NCI-H1105 (cell line): ENCODE data around the gene ATP2B2.

Experiments
- DNase-seq: peaks from one replicate; lab custom pipeline; 2025; lab: John Stamatoyannopoulos, UW

ATP2B2 gene

GRCh38 chr3:10447527-10448260, 57.7 kb downstream of the ATP2B2 start:
- no peak for DNase-seq

GRCh38 chr3:10447110-10447509, 58.3 kb downstream of the ATP2B2 start:
- no peak for DNase-seq

DNA sequence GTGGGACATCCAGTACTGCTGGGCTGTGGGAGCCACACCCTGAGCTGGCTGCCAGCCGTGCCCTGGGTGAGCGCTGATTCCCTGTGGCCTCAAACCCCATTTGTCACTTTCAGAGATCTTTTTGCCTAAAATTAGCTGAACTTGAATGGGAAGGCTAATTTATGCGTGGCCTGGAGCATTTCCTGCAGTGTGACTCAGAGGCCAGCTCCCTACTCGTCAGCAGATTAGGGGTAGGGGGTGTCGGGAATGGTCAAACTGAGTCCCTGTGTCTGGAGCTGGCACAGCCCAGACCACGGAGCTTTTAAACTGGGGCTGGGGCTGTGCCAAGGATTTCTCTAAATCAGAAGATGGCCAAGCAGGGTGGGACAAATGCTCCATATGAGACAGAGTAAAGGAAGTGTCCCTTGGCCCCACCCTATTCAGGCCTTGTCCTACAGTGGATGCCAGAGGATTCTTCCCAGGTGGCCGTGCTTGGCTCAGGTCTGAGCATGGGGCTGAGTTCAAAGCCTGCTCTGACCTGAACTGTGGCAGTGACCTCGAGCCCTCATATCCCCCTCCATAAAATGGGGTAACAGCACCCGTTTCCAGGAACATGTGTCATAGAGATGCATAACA, 59.7 kb downstream of the ATP2B2 start:
- no peak for DNase-seq

DNA sequence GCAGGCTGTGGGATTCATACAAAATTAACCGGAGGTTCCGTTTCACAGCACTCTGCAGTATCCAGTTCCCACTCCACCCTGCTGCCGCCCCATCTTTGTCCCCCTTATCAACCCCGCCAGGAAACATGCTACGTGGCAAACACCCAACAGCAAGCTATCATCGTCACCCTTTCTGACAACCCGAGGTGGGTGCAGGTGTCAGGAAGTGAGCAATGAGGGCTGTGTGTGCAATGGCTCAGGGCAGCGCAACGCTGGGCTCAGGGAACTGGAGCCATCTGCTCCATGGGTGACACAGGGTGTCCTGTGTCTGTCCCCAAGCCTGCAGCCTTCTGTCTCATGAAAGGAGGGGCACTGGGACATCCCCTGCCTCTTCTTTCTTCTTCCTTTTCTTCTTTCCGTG, 60.9 kb downstream of the ATP2B2 start:
- no peak for DNase-seq

DNA sequence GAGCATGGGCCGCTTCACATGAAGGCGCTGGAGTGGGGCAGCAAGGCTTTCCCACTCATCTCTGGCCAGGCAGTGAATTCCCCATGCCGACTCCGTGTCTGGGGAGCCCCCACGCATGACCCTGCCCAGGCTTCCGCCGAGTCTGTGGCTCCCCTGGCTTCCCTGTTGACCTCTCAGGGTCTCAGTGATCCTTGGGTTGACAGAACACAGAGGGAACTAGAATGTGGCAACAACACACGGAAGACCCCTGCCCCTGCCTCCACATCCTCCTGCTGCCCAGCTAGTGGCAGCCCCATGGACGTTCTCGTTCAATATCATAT, 61.3 kb downstream of the ATP2B2 start:
- no peak for DNase-seq

GRCh38 chr3:10443272-10444109, 61.9 kb downstream of the ATP2B2 start:
- no peak for DNase-seq

DNA sequence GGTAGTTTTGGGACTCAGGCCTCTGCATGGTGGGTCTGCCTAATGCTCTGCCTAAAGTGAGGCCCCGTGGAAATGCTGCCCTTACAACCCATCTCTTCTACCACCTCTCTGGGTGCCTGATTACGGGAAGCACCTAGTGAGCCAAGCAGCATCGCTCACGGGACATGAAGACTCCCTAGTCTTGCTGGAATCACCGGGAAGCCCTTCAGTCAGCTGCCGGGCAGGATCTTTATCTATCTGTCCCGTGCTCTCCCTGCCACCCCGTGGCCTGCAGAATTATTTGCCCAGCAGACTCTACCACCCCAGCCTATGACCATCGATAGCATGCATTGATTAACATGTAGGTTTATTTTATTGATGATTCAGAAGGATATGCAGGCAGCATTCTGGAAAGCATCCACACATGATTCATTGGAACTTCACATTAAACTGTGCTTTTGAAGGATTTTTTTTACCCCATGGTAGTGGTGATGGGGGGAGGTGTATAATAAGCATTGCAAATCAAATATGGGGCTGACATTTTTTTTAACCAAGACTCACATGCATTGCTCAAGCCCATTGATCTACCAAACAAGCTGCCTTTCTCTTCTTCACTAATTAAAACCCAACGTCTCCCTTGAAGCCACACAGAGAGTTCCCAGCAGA, 63.1 kb downstream of the ATP2B2 start:
- no peak for DNase-seq

GRCh38 chr3:10440684-10441083, 64.7 kb downstream of the ATP2B2 start:
- no peak for DNase-seq

GRCh38 chr3:10438902-10439610, 66.3 kb downstream of the ATP2B2 start:
- DNase-seq, result no peak

- no peak for DNase-seq
Observed at GRCh38 chr3:10437995-10438901, 67.1 kb downstream of the ATP2B2 start.

DNA sequence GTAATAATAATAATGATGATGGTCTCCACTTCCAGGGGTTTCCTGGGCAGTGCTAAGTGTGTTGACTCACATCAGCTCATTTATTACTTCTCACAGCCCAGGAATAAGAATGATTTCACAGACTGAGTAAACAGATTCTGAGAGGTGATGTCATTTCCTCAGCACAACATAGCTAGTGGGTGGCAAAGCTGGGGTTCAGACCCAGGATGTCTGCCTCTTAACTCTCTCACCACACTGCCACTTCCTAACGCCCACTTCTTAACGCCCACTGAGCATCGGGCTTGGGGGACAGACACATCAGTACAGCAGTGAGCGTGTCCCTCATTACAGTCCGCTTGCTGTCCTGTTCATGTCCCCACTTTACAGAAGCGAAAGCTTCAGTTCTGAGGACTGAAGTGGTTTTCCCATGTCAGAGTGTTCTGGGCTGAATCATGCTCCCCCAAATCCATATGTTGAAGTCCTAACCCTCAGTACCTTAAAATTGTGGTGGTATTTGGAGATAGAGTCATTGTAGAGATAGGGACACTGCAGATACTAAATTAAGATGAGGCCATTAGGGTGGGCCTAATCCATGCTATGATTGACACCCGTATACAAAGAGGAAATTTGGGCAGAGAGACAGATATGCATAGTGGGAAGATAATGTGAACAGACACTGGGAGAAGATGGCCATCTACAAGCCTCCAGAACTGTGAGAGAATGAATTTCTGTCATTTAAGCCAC, 68.0 kb downstream of the ATP2B2 start:
- no peak for DNase-seq

DNA sequence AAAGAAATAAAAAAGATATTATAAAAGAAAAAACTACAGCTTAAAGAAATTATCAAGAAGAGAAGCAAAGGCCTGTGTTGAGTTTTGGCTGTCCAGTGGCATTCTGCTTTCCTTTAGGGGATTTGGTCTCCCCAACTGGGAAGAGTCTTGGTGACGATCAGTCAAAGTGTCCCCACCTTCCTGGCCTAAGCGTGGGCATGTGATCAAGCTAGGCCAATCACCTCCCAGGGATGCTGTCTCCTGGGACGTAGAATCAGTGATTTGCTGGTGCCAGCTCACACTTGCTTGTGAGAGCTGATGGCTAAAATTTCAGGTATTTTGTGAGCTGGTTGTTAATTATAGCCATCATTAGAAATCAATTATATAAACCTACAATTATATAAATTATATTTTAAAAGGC, 69.5 kb downstream of the ATP2B2 start:
- no peak for DNase-seq

- DNase-seq, result no peak
Observed at GRCh38 chr3:10434938-10435336, 70.4 kb downstream of the ATP2B2 start.

DNA sequence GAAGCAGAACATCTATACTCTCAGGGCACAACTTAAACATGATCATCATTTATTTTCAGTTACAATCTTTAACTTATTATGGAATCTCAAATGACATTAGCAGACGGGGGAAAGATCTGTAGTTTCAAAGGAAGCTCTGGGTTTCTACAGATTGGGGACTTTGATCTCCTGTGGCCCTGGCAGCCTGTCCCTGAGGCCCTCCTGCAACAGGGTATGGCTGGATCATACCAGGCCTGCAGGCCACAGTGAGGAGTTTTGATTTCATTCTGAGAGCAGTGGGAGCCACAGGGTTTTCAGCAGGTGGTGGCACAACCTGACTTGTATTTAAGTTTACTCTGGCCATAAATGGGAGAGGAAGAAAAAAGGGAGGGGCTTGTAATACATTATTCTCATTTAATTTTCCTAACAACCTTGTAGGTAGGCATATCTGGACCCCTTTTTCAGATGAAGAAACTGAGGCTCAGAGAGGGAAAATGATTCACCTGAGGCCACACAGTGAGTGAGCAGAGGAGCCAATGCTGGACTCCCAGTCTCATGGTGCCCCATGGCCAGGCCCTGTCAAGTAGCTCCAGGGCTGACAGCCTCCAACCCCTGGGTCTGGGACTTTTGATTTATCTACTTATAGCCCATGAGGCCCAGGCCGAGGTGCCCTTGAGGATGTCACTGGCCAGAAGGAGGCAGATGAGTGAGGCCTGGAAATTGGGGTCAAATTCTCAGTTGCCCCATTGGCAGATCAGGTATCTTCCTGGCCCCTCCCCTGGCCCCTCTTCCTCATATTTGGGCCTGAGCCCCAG, 71.0 kb downstream of the ATP2B2 start:
- DNase-seq, result no peak

DNA sequence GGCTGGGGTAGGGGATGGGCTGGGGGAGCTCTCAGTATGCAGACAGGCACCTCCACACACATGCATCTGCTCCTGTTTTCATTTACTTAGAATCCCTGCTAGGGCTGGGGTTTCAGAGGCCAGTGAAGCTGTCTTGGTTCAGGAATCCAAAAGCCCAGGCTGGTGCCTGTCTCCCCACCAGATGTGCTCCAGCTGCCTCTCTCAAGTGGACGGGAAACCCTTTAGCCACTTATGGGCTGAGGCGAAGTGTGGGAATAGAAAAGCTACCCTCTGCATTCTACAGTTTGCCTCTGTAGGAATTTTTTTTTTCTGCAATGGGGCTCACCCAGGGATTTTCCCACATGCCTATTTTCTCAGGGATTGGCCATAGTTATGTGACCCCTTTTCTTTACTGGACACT, 72.5 kb downstream of the ATP2B2 start:
- DNase-seq, result no peak

- DNase-seq, result peak; percentile 66
Observed at GRCh38 chr3:10432156-10432845, 73.1 kb downstream of the ATP2B2 start.

DNA sequence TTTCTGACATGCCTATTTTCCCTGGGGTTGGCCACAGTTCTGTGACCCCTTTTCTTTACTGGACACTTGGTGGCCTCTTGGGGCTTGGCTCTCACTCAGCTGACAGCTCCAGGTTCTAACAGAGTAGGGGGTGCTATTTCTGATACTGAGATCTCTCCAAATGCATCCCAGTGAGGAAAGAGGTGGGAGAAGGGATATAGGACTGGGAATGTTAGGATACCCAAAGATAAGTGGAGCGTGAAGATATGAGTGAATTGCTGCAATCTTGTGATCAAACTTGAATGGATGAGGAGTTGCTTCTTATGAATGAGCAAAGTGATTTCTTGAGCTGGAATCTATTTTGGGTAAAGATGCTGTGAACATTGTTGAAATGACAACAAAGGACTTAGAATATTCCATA, 74.6 kb downstream of the ATP2B2 start:
- no peak for DNase-seq

GRCh38 chr3:10428406-10429091, 76.8 kb downstream of the ATP2B2 start:
- no peak for DNase-seq
